Ishikawa (cell line): ENCODE data around the gene EXOC6.

Experiments used
- CEBPB ChIP-seq: IDR thresholded peaks from 2 replicates; pipeline ENCODE4 v1.6.1; 2012
- CREB1 ChIP-seq: IDR thresholded peaks from 2 replicates; pipeline ENCODE4 v1.6.1; 2012; ENCODE audit warnings: low read depth
- EGR1 ChIP-seq: IDR thresholded peaks from 2 replicates; pipeline ENCODE4 v1.6.1; 2012
- EP300 ChIP-seq: IDR thresholded peaks from 2 replicates; pipeline ENCODE4 v1.6.1; 2012; ENCODE audit warnings: borderline replicate concordance
- FOXM1 ChIP-seq: IDR thresholded peaks from 2 replicates; pipeline ENCODE4 v1.6.1; 2012; ENCODE audit warnings: low read depth, borderline replicate concordance
- MAX ChIP-seq: IDR thresholded peaks from 2 replicates; pipeline ENCODE4 v1.6.1; 2012
- NFIC ChIP-seq: IDR thresholded peaks from 2 replicates; pipeline ENCODE4 v1.6.1; 2012
- RAD21 ChIP-seq: IDR thresholded peaks from 2 replicates; pipeline ENCODE4 v1.6.1; 2012; ENCODE audit warnings: low read depth
- REST ChIP-seq: IDR thresholded peaks from 2 replicates; pipeline ENCODE4 v1.6.1; 2012; ENCODE audit warnings: low read depth, mild to moderate bottlenecking
- TAF1 ChIP-seq: IDR thresholded peaks from 2 replicates; pipeline ENCODE4 v1.6.1; 2012; ENCODE audit warnings: low read depth, mild to moderate bottlenecking
- TCF12 ChIP-seq: IDR thresholded peaks from 2 replicates; pipeline ENCODE4 v1.6.1; 2012; ENCODE audit warnings: low read depth
- TEAD4 ChIP-seq: IDR thresholded peaks from 2 replicates; pipeline ENCODE4 v1.6.1; 2012
- YY1 ChIP-seq: IDR thresholded peaks from 2 replicates; pipeline ENCODE4 v1.6.1; 2012; ENCODE audit warnings: low read depth
- ZBTB7A ChIP-seq: IDR thresholded peaks from 2 replicates; pipeline ENCODE4 v1.6.1; 2012; ENCODE audit warnings: low read depth
- TF ChIP-seq, protein P1 (sequence below): IDR thresholded peaks from 2 replicates; pipeline ENCODE4 v1.6.1; 2012

The EXOC6 gene

GRCh38 chr10:92923416-92923815, 75.1 kb downstream of the EXOC6 start:
- TF ChIP-seq REST (no peak), YY1 (no peak)

- TF ChIP-seq TAF1 (no peak), RAD21 (no peak), CREB1 (no peak), CEBPB (no peak), MAX (no peak), REST (no peak), NFIC (no peak), YY1 (no peak), EGR1 (no peak), FOXM1 (no peak), EP300 (no peak), ZBTB7A (no peak)
- TF ChIP-seq, protein P1, sequence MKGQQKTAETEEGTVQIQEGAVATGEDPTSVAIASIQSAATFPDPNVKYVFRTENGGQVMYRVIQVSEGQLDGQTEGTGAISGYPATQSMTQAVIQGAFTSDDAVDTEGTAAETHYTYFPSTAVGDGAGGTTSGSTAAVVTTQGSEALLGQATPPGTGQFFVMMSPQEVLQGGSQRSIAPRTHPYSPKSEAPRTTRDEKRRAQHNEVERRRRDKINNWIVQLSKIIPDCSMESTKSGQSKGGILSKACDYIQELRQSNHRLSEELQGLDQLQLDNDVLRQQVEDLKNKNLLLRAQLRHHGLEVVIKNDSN, result no peak
Measured at GRCh38 chr10:92929896-92930295, 81.6 kb downstream of the EXOC6 start.

DNA sequence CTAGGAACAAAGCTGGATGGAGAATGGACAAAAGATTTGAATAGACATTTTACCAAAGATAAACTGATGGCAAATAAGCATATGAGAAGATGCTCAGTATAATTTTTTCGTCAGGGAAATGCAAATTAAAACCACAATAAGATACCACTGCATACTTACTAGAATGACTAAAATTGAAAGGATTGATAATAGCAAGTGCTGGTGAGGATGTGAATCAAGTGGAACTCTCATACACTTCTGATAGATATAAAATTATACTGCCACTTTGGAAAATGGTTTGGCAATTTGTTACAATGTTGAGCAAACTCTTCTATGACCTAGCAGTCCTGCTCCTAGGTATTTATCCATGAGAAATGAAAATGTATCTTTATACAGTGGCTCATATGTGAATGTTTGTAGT, 83.3 kb downstream of the EXOC6 start:
- TF ChIP-seq MAX (no peak), TAF1 (no peak), YY1 (no peak), TCF12 (no peak), EP300 (no peak), FOXM1 (no peak), CEBPB (no peak), CREB1 (no peak), ZBTB7A (no peak), RAD21 (no peak), NFIC (no peak), TEAD4 (no peak)
- TF ChIP-seq, protein P1, result no peak

- TF ChIP-seq EP300, result no peak
- no peak for TF ChIP-seq REST
- no peak for TF ChIP-seq TAF1
- TF ChIP-seq CEBPB, result no peak
- no peak for TF ChIP-seq CREB1
- no peak for TF ChIP-seq NFIC
Measured at GRCh38 chr10:92937876-92938275, 89.6 kb downstream of the EXOC6 start.

DNA sequence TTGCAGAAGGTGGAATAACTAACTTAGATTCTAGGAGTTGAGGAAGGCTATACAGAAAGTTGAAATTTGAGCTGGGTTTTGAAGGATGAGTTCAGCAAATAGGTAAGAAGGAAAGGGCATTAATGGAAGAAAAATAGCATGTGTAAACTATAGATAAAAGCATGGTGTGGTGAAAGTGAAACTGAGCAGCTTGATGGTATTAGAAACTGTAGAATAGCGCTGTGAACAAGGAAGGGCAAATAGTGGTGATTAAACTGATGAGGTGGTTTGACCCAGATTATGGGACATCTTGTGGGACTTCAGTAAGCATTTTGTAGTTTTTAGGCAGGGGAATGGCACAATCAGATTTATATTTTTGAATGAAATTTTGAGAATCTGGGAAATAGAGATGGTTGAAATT, 90.5 kb downstream of the EXOC6 start:
- TF ChIP-seq CEBPB, result no peak
- no peak for TF ChIP-seq TAF1
- no peak for TF ChIP-seq NFIC
- no peak for TF ChIP-seq EP300
- no peak for TF ChIP-seq REST
- no peak for TF ChIP-seq MAX
- TF ChIP-seq CREB1, result no peak
- TF ChIP-seq YY1, result no peak
- TF ChIP-seq TEAD4, result no peak
- TF ChIP-seq, protein P1, result no peak
- TF ChIP-seq FOXM1, result no peak
- no peak for TF ChIP-seq ZBTB7A
- no peak for TF ChIP-seq EGR1
- no peak for TF ChIP-seq RAD21
- TF ChIP-seq TCF12, result no peak
